Activated CD4-positive, CD25-positive, alpha-beta regulatory T cell treated with anti-CD3 and anti-CD28 coated beads, Interleukin-2, amount 50 U/mL, for 16 hours (primary cell): ENCODE data around the gene MTHFSD.

Experiments
- DNase-seq: peaks from one replicate; pipeline ENCODE4 v3.0.0-alpha.2; 2020; ENCODE audit warnings: low read depth, low spot score

The MTHFSD gene

DNA sequence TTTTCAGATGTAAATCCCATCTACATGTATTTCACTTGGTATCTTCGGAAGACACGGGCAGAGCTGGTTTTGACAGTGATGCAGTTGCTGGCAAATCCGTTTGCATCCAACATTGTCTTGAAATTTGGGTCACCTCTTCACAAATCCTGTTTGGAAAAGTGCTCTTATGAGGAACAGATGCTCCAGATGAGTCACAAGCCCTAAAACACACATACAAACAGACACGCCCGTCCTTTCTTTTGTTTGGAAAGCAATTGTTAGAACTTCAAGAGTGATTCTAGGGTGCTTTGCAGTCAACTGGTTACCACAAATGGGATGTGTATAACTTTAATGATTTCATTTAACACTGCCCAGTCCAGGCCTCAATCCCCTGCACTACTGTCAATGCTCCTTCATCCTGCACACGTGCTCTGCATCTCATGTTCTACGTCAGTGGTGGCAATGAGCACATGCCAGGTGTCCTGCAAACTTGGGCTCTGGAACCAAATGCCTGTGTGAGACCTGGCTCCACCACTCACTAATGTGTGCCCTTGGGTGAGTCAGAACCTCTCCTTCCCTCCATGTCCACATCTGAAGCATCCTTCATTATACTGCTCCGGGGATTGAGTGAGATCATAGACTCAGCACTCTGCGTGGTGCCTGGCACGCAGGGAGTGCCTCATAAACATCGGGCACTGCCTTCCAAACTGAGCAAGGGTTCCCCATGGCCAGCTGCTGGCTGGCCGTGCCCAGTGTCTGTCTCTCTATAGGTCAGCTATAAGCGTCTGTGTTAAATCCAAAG, 64.0 kb downstream of the MTHFSD start:
- no peak for DNase-seq

DNA sequence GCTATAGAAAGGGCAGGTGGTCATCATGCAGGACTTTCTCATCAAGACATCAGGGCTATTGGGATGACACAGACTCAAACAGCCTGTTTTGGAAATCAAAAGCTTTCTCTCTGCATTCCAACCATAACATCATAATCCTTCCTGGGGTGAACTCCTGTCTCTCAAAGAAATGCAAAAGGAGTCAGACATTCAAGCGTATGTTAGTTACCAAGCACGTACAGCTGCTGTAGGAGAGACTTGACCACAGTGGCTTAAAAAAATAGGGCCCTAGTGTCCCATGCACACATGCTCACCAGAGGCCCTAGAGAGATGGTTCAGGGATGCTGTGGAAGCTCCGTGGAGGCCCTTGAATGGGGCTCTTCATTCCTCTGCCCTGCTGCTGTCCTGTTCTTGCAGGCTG, 69.3 kb downstream of the MTHFSD start:
- no peak for DNase-seq

DNA sequence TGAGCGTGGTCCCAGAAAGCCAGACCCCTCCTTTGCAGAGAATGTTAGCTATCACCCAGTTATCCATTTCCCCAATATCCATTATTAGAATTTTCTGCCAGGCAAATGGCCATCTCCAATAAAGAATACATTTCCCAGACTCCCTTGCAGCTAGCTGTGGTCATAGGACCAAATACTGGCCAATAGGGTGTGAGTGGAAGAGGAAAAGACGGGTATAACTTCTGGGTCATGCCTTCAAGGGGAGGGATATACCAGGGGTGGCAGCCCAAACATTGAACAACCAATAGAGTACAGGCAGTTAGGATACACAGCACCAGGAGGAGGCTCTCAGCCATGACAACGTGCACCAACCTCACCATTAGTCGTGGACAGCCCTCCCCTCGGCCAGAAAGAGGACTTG, 70.8 kb downstream of the MTHFSD start:
- no peak for DNase-seq

DNA sequence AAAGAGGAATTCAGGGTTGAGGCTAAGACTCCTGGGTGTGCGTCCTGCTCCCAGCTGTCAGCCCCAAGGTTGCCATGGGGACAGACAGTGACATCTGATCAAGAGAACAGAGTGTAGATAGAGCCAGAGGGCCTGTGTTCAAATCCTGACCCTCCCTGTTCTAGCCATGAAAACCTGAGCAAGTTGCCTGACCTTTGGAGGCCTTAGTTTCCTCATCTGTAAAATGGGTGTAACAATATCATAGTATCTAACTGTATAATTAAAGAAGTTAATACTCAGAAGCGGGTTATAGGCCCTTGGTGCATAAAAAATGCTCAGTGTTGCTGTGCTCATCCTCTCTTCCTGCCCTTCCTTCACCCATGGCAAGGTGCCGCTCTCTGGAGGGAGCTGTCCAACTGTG, 73.4 kb downstream of the MTHFSD start:
- no peak for DNase-seq

DNA sequence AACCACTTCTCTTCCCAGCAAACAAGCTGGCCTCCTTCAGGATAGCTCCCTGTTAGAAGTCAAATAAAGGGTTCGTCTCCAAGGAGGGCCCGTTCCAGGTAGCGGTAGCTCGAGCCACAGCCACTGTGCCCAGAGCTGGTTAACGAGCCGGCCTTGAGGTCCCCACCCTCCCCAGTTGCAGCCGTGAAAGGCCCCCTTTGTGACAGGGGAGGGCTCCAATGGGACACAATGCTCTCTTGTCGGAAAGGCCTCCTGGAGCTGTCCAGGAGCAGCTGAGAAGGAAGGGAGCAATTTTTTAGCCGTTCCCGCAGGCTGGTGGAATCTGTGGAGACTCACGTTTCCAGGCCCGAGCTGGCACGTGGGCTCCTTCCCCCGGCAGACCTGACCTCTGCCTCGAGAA, 74.6 kb downstream of the MTHFSD start:
- no peak for DNase-seq
